Effector memory CD4-positive, alpha-beta T cell (primary cell): ENCODE measurements around the gene TIMELESS.

Experiments used
- DNase-seq, 3 donors: peaks; one replicate each; pipeline ENCODE4 v3.0.0-alpha.2; 2020
- H3K27ac ChIP-seq: 2 replicates; pipeline ENCODE4 v1.7.0; 2013; ENCODE audit warnings: mild to moderate bottlenecking, low read length, moderate library complexity; ENCODE audit not compliant: insufficient read depth, poor library complexity, severe bottlenecking
- H3K27me3 ChIP-seq: replicated peaks from 2 replicates; pipeline ENCODE4 v1.7.0; 2013; ENCODE audit warnings: mild to moderate bottlenecking, low read length; ENCODE audit not compliant: insufficient read depth, control insufficient read depth, poor library complexity, severe bottlenecking
- H3K36me3 ChIP-seq: 2 replicates; pipeline ENCODE4 v1.7.0; 2013; ENCODE audit warnings: mild to moderate bottlenecking, low read length, moderate library complexity; ENCODE audit not compliant: control insufficient read depth, insufficient read depth
- H3K4me1 ChIP-seq: 2 replicates; pipeline ENCODE4 v1.7.0; 2013; ENCODE audit warnings: low read length, mild to moderate bottlenecking; ENCODE audit not compliant: control insufficient read depth, insufficient read depth, poor library complexity, severe bottlenecking
- H3K4me3 ChIP-seq: 2 replicates; pipeline ENCODE4 v1.7.0; 2013; ENCODE audit warnings: low read length, low read depth, mild to moderate bottlenecking; ENCODE audit not compliant: insufficient read depth, poor library complexity, severe bottlenecking
- H3K9me3 ChIP-seq: 2 replicates; pipeline ENCODE4 v1.7.0; 2013; ENCODE audit warnings: mild to moderate bottlenecking, low read length, moderate library complexity; ENCODE audit not compliant: control insufficient read depth

The TIMELESS gene

DNA sequence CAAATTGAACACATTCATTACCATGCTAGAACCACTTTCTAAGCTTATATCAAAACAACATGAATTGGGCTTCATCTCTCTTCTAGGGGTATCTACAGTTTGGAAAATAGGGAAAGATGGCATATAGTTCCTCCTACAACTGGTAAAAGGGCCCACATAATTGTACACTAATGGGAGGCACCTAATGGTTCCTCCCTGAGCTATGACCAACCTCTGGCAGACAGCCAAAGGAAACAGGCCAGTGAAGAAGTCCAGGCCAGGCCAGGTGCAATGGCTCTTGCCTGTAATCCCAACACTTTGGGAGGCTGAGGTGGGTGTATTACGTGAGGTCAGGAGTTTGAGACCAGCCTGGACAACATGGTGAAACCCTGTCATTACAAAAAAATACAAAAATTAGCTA, 63.4 kb downstream of the TIMELESS start:
- no peaks in the 10 kb centered on the region for H3K36me3 ChIP-seq
- no peaks in the 10 kb centered on the region for H3K4me1 ChIP-seq
- no peaks in the 10 kb centered on the region for H3K27me3 ChIP-seq
- no peak overlapping the region for H3K27ac ChIP-seq
- no peak for DNase-seq
- no peak overlapping the region for H3K4me3 ChIP-seq
- H3K9me3 ChIP-seq: no peaks in the 10 kb centered on the region

DNA sequence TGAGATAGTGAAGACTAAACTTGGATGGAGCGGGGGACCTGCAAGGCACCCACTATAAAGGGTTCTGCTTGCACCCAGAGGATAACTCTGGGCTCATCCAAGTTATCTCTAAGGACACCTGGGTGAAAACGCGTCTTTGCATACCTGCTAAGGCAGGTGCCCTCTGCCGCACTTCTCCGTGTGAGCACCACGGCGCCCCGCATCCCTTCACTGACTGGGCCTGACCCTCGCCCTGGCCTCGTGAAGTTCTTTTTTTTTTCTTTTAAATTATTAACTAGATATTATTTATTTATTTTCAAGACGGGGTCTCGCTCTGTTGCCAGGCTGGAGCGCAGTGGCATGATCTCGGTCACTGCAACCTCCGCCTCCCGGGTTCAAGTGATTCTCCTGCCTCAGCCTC, 66.6 kb downstream of the TIMELESS start:
- no peak for DNase-seq
- no peaks in the 10 kb centered on the region for H3K27me3 ChIP-seq
- no peak overlapping the region for H3K4me3 ChIP-seq
- no peak overlapping the region for H3K27ac ChIP-seq
- no peaks in the 10 kb centered on the region for H3K9me3 ChIP-seq
- H3K4me1 ChIP-seq: no peaks in the 10 kb centered on the region
- H3K36me3 ChIP-seq: no peaks in the 10 kb centered on the region

DNA sequence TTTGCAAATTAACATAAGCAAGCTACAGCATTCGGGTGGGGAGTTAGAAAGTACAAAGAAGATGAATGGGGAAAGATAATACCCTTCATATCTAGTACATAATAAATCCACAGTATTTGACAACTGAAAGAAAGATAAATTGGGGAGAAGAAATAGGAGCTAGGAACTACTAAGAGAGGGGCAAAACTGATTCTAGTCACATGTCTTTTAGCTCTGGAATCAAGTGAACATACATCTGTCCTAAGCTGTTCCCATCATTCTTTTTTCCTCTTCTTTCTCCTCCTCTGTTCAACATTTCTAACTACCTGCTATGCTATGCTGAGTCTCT, 71.3 kb downstream of the TIMELESS start:
- Histone ChIP-seq H3K27ac (no peak overlapping the region), H3K4me1 (no peaks in the 10 kb centered on the region), H3K9me3 (no peaks in the 10 kb centered on the region), H3K4me3 (no peak overlapping the region), H3K36me3 (no peaks in the 10 kb centered on the region), H3K27me3 (no peaks in the 10 kb centered on the region)
- DNase-seq: no peak

DNA sequence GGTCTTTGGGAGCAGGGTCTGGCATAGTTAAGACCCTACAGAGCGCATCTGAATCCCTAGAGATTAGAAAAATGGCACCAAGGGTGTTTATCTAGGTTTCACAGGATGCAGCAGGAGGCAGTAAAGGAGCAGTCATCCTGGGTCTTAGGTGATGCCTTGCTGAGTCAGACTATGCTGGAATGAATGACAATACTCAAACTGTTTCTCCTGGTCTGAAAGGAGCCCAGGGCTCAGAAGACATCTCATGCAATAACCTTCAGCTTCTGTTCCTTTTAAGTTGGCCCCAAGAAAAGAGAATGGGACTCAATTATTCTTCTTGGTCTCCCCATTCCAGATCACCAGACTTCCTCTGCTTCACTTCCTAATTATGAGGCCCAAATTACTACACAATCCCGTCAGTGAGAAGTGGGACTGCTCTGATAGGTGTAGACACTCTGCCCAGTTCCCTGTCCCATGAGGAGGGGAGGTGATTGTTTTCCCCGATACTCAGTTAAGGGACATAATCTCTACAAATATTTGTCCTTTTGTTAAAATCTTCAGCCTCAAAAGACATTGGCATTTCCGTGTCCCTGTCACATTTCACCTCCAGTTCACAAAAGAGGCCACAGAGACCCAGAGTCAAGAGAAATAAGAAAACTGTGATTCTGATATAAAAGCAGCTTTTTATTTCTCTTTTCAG, 71.8 kb downstream of the TIMELESS start:
- no peak for DNase-seq
- H3K27ac ChIP-seq: no peak overlapping the region
- H3K4me1 ChIP-seq: no peaks in the 10 kb centered on the region
- H3K4me3 ChIP-seq: no peak overlapping the region
- no peaks in the 10 kb centered on the region for H3K9me3 ChIP-seq
- H3K27me3 ChIP-seq: no peaks in the 10 kb centered on the region
- no peaks in the 10 kb centered on the region for H3K36me3 ChIP-seq

DNA sequence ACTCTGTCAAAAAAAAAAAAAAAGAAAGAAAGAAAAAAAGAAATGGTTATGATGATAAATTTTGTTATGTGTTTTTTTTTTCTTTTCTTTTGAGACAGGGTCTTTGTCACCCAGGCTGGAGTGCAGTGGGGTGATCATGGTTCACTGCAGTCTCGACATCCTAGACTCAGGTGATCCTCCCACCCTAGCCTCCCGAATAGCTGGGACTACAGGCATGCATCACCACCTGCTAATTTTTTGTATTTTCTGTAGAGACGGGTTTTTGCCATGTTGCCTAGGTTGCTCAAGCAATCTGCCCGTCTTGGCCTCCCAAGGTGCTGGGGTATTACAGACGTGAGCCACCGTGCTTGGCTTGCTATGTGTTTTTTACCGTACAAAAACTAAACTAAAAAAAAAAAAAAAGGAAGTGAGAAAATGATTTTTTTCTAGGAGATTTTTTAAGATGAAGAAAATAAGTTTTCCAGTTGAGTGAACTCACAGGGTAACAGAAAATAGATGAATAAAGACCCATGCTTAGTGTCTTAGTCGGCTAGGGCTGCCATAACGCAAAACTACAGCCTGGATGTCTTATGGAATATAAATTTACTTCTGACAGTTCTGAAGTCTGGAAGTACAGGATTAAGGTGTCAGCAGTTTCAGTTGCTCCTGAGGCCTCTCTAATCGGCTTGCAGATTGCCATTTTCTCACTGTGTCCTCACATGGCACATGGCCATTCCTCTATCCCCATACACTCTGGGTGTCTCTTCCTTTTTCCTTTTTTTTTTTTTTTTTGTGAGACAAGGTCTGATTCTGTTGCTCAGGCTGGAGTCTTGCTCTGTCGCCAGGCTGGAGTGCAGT, 73.4 kb downstream of the TIMELESS start:
- H3K27me3 ChIP-seq: no peaks in the 10 kb centered on the region
- H3K27ac ChIP-seq: no peak overlapping the region
- H3K36me3 ChIP-seq: no peaks in the 10 kb centered on the region
- no peaks in the 10 kb centered on the region for H3K9me3 ChIP-seq
- no peak for DNase-seq
- no peak overlapping the region for H3K4me3 ChIP-seq
- no peaks in the 10 kb centered on the region for H3K4me1 ChIP-seq

DNA sequence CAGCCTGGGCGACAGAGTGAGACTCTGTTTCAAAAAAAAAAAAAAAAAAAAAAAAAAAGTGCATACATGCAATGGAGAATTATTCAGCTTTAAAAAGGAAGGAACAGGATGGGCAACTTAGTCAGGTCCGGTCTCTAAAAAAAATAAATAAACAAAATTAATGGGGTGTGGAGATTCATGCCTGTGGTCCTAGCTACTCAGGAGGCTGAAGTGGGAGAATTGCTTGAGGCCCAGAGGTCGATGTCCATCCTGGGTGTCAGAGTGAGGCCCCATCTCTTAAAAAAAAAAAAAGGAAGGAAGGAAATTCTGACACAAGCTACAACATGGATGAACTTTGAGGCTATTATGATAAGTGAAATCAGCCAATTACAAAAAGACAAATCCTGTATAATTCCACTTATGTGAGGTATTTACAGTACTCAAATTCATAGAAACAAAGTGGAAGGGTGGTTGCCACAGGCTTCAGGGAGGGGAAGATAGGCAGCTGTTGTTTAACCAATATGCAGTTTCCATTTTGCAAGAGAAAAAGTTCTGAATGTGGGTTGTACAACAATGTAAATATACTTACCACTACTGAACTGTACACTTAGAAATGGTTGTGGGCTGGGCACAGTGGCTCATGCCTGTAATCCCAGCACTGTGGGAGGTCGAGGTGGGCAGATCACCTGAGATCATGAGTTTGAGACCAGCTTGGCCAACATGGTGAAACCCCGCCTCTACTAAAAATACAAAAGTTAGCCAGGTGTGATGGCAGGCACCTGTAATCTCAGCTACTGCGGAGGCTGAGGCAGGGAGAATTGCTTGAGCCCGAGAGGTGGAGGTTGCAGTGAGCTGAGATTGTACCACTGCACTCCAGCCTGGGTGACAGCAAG, 74.3 kb downstream of the TIMELESS start:
- Histone ChIP-seq H3K4me1 (no peaks in the 10 kb centered on the region), H3K9me3 (no peaks in the 10 kb centered on the region), H3K4me3 (no peak overlapping the region), H3K27ac (no peak overlapping the region), H3K27me3 (no peaks in the 10 kb centered on the region), H3K36me3 (no peaks in the 10 kb centered on the region)
- DNase-seq: no peak

DNA sequence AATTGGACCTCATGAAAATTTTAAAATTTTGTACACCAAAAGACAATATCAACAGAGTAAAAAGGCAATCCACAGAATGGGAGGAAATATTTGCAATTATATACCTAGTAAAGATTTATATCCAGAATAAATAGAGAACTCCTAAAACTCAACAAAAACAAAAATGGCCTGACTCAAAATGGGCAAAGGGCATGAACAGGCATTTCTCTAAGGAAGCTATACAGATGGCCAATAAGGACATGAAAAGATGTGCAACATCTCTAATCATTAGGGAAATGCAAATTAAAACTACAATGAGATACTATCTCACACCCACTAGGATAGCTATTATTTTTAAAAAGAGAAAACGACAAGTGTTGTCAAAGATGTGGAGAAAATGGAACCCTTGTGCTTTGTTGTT, 75.7 kb downstream of the TIMELESS start:
- no peak overlapping the region for H3K27ac ChIP-seq

DNA sequence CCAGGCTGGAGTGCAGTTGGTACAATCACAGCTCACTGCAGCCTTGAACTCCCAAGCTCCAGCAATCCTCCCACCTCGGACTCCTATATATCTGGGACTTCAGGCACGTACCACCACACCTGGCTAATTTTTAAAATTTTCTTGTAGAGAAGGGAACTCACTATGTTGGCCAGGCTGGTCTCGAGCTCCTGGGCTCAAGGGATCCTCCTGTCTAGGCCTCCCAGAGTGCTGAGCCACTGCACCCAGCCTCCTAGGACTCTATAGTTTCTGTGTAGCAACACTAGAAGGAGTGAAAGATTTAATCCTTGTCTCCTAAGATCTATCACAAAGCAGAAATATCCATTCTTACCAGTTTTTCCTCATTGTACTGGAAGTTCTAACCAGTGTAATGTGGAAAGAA, 82.3 kb downstream of the TIMELESS start:
- Histone ChIP-seq H3K27me3 (no peaks in the 10 kb centered on the region), H3K9me3 (no peaks in the 10 kb centered on the region), H3K27ac (no peak overlapping the region), H3K4me3 (no peak overlapping the region), H3K36me3 (no peaks in the 10 kb centered on the region), H3K4me1 (no peaks in the 10 kb centered on the region)
- DNase-seq: no peak

More for the DNA sequence above, 75.7 kb downstream of the TIMELESS start:
- Histone ChIP-seq H3K27me3 (no peaks in the 10 kb centered on the region), H3K4me3 (no peak overlapping the region), H3K36me3 (no peaks in the 10 kb centered on the region), H3K4me1 (no peaks in the 10 kb centered on the region), H3K9me3 (no peaks in the 10 kb centered on the region)
- no peak for DNase-seq
